SK-N-MC (cell line): ENCODE results near the gene CDH4.

Experiments
- EZH2 ChIP-seq: fragments of 200-600 bp; sonication (generic); IDR thresholded peaks from one replicate; pipeline ENCODE4 v1.6.1; 2017; ENCODE audit warnings: antibody characterized with exemption
- FOXP2 ChIP-seq: optimal IDR thresholded peaks from 2 replicates; pipeline ENCODE3; 2011; ENCODE audit warnings: mild to moderate bottlenecking, moderate library complexity; ENCODE audit not compliant: insufficient read depth; ENCODE audit errors: extremely low read length, control extremely low read depth
- POLR2AphosphoS5 ChIP-seq: IDR thresholded peaks from 2 replicates; pipeline ENCODE4 v1.6.1; 2012; ENCODE audit warnings: mild to moderate bottlenecking, low read depth, low read length, borderline replicate concordance

DNA sequence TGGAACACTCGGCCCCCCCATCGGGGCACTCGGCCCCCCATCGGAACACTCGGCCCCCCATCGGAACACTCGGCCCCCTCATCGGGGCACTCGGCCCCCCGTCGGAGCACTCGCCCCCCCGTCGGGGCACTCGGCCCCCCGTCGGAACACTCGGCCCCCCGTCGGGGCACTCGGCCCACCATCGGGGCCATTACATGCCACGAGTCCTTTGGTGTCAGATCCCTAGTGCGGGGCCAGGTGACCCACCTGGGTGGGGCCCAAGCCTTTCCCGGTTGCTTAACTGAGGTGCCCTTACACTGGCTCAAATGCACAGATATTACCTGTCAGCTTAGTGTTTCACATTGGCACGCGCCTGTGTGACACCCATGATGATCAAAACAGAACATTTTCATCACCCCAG lies 717.7 kb downstream of the CDH4 start:
- no peak for TF ChIP-seq POLR2AphosphoS5
- no peak for TF ChIP-seq EZH2
- TF ChIP-seq FOXP2, result no peak
